Keratinocyte (primary cell): ENCODE measurements around the gene KLHL21.

Experiments
- EZH2 ChIP-seq: IDR thresholded peaks from one replicate; pipeline ENCODE4 v1.6.1; 2012; ENCODE audit warnings: inconsistent platforms, mild to moderate bottlenecking, low read length, moderate library complexity
- TF ChIP-seq, protein P1 (sequence below), 3 experiments: IDR thresholded peaks in 1 of 3; conservative IDR thresholded peaks in 1 of 3; optimal IDR thresholded peaks in 1 of 3; 2 replicates in 2 of 3; 3 replicates in 1 of 3; pipeline versions ENCODE3 to v1.5.1; 2011; ENCODE audit warnings: low read length in 3 of 3, mild to moderate bottlenecking in 3 of 3, moderate library complexity in 2 of 3, control low read depth in 1 of 3, inconsistent platforms in 1 of 3; ENCODE audit not compliant: insufficient read depth in 2 of 3; ENCODE audit errors: extremely low read depth in 1 of 3

DNA sequence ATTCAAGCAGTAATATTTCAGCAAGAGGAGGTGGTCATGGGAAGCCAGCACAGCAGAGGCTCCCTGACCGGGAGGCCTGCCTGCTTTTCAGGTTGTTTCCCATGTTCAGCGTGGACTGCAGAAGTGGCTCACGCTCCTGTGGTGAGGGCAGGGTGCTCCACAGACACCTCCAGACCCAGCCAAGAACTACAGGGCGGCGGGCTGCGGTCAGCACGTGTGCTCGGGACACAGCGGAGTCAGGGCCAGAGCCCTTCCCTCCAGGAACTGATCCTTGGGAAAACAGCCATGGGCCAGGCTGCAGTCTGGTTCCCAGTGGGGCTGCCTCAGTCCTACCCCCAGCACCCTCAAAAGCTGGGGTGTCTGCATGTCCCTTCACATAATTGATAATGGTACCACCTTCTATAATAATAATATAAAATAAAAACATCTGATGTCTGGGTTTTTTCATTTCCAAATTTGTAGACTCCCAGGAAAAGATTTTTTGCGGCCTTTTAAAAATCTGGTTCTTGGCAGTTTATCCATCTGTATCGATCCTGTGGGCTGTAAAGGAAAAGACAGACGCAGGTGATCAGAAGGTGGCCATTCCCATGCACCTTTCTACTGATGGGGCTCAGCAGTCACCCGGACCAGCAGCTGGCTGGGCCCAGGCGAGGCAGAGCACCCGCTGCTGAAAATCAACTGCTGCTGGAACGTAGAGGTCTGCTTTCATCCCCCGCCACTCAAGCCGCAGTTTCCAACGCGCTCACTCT, 32.7 kb upstream of the KLHL21 start:
- TF ChIP-seq, protein P1, sequence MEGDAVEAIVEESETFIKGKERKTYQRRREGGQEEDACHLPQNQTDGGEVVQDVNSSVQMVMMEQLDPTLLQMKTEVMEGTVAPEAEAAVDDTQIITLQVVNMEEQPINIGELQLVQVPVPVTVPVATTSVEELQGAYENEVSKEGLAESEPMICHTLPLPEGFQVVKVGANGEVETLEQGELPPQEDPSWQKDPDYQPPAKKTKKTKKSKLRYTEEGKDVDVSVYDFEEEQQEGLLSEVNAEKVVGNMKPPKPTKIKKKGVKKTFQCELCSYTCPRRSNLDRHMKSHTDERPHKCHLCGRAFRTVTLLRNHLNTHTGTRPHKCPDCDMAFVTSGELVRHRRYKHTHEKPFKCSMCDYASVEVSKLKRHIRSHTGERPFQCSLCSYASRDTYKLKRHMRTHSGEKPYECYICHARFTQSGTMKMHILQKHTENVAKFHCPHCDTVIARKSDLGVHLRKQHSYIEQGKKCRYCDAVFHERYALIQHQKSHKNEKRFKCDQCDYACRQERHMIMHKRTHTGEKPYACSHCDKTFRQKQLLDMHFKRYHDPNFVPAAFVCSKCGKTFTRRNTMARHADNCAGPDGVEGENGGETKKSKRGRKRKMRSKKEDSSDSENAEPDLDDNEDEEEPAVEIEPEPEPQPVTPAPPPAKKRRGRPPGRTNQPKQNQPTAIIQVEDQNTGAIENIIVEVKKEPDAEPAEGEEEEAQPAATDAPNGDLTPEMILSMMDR (optimal IDR thresholded peaks at IDR 0.05 in 1 of 3, IDR thresholded peaks at IDR 0.05 in 1 of 3, conservative IDR thresholded peaks at IDR 0.05 in 1 of 3; ENCODE audit: extremely low read depth in 1 of 3, insufficient read depth in 2 of 3, low read length in 3 of 3), result no peak
- no peak for TF ChIP-seq EZH2
